Measurements from ENCODE around the gene TH.

Gene TH

GRCh38 chr11:2171591-2172003, at the start of gene TH:
Gene TH (minus strand): TSS chr11:2171815. CDS start chr11:2171786, 29 bp downstream.
- no peak for DNase-seq

- no peak for DNase-seq
Observed at GRCh38 chr11:2221024-2221423, 49.4 kb upstream of the TH start.

- no peak for DNase-seq
Observed at GRCh38 chr11:2220173-2220771, 48.7 kb upstream of the TH start.

- no peak for DNase-seq
Observed at GRCh38 chr11:2219318-2220017, 47.9 kb upstream of the TH start.

GRCh38 chr11:2218031-2218633, 46.5 kb upstream of the TH start:
- no peak for DNase-seq

- peak; percentile 40 for DNase-seq
Observed at GRCh38 chr11:2217211-2218030, 45.8 kb upstream of the TH start.

GRCh38 chr11:2216400-2217064, 44.9 kb upstream of the TH start:
- no peak for DNase-seq

- DNase-seq = peak; percentile 2
Observed at GRCh38 chr11:2215561-2216399, 44.2 kb upstream of the TH start.

- DNase-seq = no peak
Observed at GRCh38 chr11:2215230-2215560, 43.6 kb upstream of the TH start.

- peak; percentile 3 for DNase-seq
Observed at GRCh38 chr11:2214527-2215229, 43.1 kb upstream of the TH start.

GRCh38 chr11:2213890-2214526, 42.4 kb upstream of the TH start:
- DNase-seq = no peak

GRCh38 chr11:2213384-2213842, 41.8 kb upstream of the TH start:
- peak; percentile 43 for DNase-seq

- DNase-seq = no peak
Observed at GRCh38 chr11:2212411-2213251, 41.0 kb upstream of the TH start.

GRCh38 chr11:2211113-2211971, 39.7 kb upstream of the TH start:
- peak; percentile 3 for DNase-seq

GRCh38 chr11:2210366-2211112, 38.9 kb upstream of the TH start:
- no peak for DNase-seq

- DNase-seq = peak; percentile 3
Observed at GRCh38 chr11:2209900-2210321, 38.3 kb upstream of the TH start.

GRCh38 chr11:2209370-2209801, 37.8 kb upstream of the TH start:
- DNase-seq = no peak

Data from activated gamma-delta T cell treated with Interleukin-2 at 50 U/mL for 16 hours (primary cell).